Psoas muscle (tissue), 8 donors: ENCODE measurements around the gene GHRH. TPM values are rescaled to one million over a fixed set of nuclear protein-coding genes. Genes with fewer than 3 reads are reported as not detected.

Experiments used
- ATAC-seq, 4 donors: fragments of 200-7000 bp; cut with Tn5 transposase; one replicate each; pipeline ENCODE4 v1.9.1; 2020; ENCODE audit warnings: moderate library complexity in 3 of 4, mild to moderate bottlenecking in 2 of 4
- DNase-seq, 2 donors: peaks; one replicate each; pipeline ENCODE4 v3.0.0-alpha.2; 2020
- H3K27ac ChIP-seq: fragments of 200-600 bp; one replicate; pipeline ENCODE4 v1.8.0; 2022
- H3K27me3 ChIP-seq, 3 donors: fragments of 200-600 bp in 1 of 3; one replicate each; pipeline versions ENCODE4 v1.6.1 to v1.8.0; 2013 to 2022; ENCODE audit warnings: low read length in 2 of 3, mild to moderate bottlenecking in 2 of 3, moderate library complexity in 1 of 3; ENCODE audit not compliant: insufficient read depth in 3 of 3
- H3K36me3 ChIP-seq, 2 donors: fragments of 200-600 bp in 1 of 2; one replicate each; pipeline versions ENCODE4 v1.6.1 to v1.8.0; 2013 to 2022; ENCODE audit warnings: low read depth in 1 of 2, mild to moderate bottlenecking in 1 of 2, moderate library complexity in 1 of 2; ENCODE audit not compliant: insufficient read depth in 1 of 2
- H3K4me1 ChIP-seq: fragments of 200-600 bp; one replicate; pipeline ENCODE4 v1.8.0; 2022
- H3K4me3 ChIP-seq: fragments of 200-600 bp; one replicate; pipeline ENCODE4 v1.8.0; 2022; ENCODE audit warnings: mild to moderate bottlenecking
- H3K9me3 ChIP-seq: fragments of 200-600 bp; one replicate; pipeline ENCODE4 v1.8.0; 2022
- WGBS, 3 donors: extraction: QIAGEN DNeasy Blood & Tissue Kit; methylation state at CpG; one replicate each; pipeline versions ENCODE4 v1.1.6 to v1.1.7; 2013; 5-methylcytosine and 5-hydroxymethylcytosine counted together
- intact Hi-C, 2 donors: fragments of 100-400 bp; cut with DNase I; formaldehyde crosslinking; loops; one replicate each; pipeline versions ENCODE4 v1.11.0 to v1.14.2; 2022
- polyA plus RNA-seq, 3 donors: library from polyadenylated mRNA; stranded (reverse); fragments of 200-250 nt; gene quantifications; one replicate each; pipeline ENCODE4 v1.2.3, GENCODE V29; 2013
- total RNA-seq, 4 donors: library from RNA; stranded (reverse); fragmentation: NEBNext Ultra II Directional in 2 of 4; extraction: Animal tissue kit (Norgen Biotek cat#: 25700) in 2 of 4; gene quantifications; one replicate each; pipeline versions ENCODE4 v1.2.1 to v1.2.4, GENCODE V29; 2021 to 2023
- TF ChIP-seq, protein P1 (sequence below): fragments of 200-600 bp; IDR thresholded peaks from one replicate; pipeline ENCODE4 v1.8.0; 2022; ENCODE audit warnings: antibody characterized with exemption
- donor health status: healthy with polysubstance abuse.
- donor health status: DM: no; HTN: no; CAD: no; lungs with moderate emphysema.
- donor health status: Bipolar disorder and iron deficiency.
- donor health status: healthy.
- donor health status: DM: yes; HTN: yes; CAD: no.
- donor health status: DM: no; HTN: no; CAD: no.
- donor health status: DM: no; HTN: no; CAD: no.
- donor health status: DM: yes; HTN: yes; CAD: no.

The GHRH gene
- total and polyA plus RNA-seq, 7 donors, result not detected

- Histone ChIP-seq H3K4me3 (no peak overlapping the region), H3K9me3 (no peaks in the 10 kb centered on the region), H3K27me3 (no peaks in the 10 kb centered on the region), H3K4me1 (peaks cover 54% of the 10 kb centered on the region), H3K36me3 (peaks cover 21 to 95% of the 10 kb centered on the region in 2 donors), H3K27ac (peak overlapping the region; percentile 72)
- TF ChIP-seq, protein P1, sequence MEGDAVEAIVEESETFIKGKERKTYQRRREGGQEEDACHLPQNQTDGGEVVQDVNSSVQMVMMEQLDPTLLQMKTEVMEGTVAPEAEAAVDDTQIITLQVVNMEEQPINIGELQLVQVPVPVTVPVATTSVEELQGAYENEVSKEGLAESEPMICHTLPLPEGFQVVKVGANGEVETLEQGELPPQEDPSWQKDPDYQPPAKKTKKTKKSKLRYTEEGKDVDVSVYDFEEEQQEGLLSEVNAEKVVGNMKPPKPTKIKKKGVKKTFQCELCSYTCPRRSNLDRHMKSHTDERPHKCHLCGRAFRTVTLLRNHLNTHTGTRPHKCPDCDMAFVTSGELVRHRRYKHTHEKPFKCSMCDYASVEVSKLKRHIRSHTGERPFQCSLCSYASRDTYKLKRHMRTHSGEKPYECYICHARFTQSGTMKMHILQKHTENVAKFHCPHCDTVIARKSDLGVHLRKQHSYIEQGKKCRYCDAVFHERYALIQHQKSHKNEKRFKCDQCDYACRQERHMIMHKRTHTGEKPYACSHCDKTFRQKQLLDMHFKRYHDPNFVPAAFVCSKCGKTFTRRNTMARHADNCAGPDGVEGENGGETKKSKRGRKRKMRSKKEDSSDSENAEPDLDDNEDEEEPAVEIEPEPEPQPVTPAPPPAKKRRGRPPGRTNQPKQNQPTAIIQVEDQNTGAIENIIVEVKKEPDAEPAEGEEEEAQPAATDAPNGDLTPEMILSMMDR, result no peak
- 52 to 70% (median 63%) methylated on average over 5 of the region's 5 CpGs for WGBS, 3 donors
- no peak for ATAC-seq
- intact Hi-C loops, result no loop called here
- DNase-seq, result no peak
These were observed 27.4 kb downstream of the GHRH start for GRCh38 chr20:37234254-37234581.

DNA sequence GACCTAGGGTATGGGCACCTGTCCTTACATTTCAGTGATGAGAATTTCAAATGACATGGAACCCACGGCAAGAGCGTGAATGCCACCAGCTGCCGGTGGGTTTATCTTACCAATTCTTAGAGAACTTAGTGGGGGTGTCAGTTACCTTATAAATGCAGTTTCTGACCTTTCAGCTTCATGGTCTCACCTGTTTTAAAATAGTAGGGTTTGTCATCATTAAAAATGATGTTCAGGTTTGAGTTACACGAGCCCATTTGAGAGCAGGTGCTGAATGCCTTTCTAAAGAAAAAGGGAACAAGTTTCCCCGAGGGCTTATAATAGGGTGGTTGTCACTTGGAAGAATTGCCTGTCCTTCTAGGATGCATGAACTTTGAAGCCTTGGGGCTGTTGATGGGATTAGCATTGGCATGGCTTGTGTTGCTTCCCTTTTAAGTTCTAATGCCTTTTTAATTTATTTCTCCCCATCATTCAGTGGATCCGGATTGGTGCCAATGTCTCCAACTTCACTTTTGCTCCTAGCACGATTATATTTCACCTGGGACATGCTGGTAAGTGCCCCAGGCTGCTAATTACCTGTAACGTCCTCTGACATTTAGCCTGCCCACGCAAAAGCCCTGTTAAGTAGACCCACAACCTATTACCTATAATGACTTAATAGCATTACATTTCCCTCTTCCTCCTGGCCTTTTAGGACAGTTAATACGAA is 27.9 kb downstream of the GHRH start:
- Histone ChIP-seq H3K4me3 (no peak overlapping the region), H3K36me3 (peaks cover 19 to 95% of the 10 kb centered on the region in 2 donors), H3K4me1 (peaks cover 54% of the 10 kb centered on the region), H3K27ac (peak overlapping the region; percentile 72), H3K9me3 (no peaks in the 10 kb centered on the region), H3K27me3 (no peaks in the 10 kb centered on the region)
- ATAC-seq, result peak; percentile 58 to 72 (median 67)
- intact Hi-C loops, result no loop called here
- TF ChIP-seq, protein P1, result no peak
- no peak for DNase-seq
- 29 to 45% (median 29%) methylated on average over 10 of the region's 10 CpGs for WGBS, 3 donors

- intact Hi-C loops, result no loop called here
- no peaks in the 10 kb centered on the region for H3K9me3 ChIP-seq
- H3K27me3 ChIP-seq, result no peaks in the 10 kb centered on the region
- TF ChIP-seq, protein P1, result no peak
- H3K4me3 ChIP-seq, result no peak overlapping the region
- DNase-seq (no peak), ATAC-seq (no peak)
- H3K4me1 ChIP-seq, result peaks cover 62% of the 10 kb centered on the region
- H3K36me3 ChIP-seq, result peaks cover 18 to 95% of the 10 kb centered on the region in 2 donors
- peak overlapping the region; percentile 56 for H3K27ac ChIP-seq
- WGBS, 3 donors, result 31 to 51% (median 39%) methylated on average over 13 of the region's 13 CpGs
These were observed 29.5 kb downstream of the GHRH start for GRCh38 chr20:37231947-37232630.

DNA sequence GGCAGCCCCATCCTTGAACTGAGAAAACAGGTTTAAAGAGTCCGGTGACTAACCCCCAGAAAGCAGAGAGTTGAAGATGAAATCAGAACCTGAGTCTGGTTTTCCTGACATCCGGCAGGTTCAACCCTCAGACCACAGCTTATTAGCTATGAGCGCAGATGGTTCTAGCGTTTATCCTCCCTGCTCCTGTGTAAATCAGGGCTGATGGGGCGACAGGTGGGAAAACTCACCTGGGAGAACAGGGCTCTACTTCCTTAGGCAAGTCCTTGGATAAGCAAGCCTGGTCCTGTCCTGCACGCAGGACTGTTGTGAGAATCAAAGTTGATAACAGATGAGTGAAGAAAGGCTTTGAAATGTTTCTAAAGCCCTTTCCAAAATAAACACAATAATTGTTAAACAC is 31.4 kb downstream of the GHRH start:
- TF ChIP-seq, protein P1, result no peak
- ATAC-seq (no peak), DNase-seq (no peak)
- intact Hi-C loops, result no loop called here
- H3K4me3 ChIP-seq, result no peak overlapping the region
- no peaks in the 10 kb centered on the region for H3K27me3 ChIP-seq
- peaks cover 69% of the 10 kb centered on the region for H3K4me1 ChIP-seq
- 93 to 99% (median 95%) methylated on average over 6 of the region's 6 CpGs for WGBS, 3 donors
- H3K9me3 ChIP-seq, result no peaks in the 10 kb centered on the region
- peak overlapping the region; percentile 88 for H3K27ac ChIP-seq
- H3K36me3 ChIP-seq, result peaks cover 26 to 95% of the 10 kb centered on the region in 2 donors
